Mammary epithelial cell (primary cell): ENCODE results near the gene PTCD2.

Source experiments
- EZH2 ChIP-seq: IDR thresholded peaks from 2 replicates; pipeline ENCODE4 v1.6.1; 2012; ENCODE audit warnings: low read length, inconsistent platforms, borderline replicate concordance
- TF ChIP-seq, protein P1 (sequence below), 2 donors: IDR thresholded peaks in 1 of 2; conservative IDR thresholded peaks in 1 of 2; 2 replicates each; pipeline ENCODE4 v1.5.1; 2011 to 2012; ENCODE audit warnings: inconsistent platforms in 2 of 2, low read length in 2 of 2, mild to moderate bottlenecking in 2 of 2, control low read depth in 1 of 2, low read depth in 1 of 2; ENCODE audit not compliant: insufficient read depth in 1 of 2; ENCODE audit errors: extremely low read depth in 1 of 2

DNA sequence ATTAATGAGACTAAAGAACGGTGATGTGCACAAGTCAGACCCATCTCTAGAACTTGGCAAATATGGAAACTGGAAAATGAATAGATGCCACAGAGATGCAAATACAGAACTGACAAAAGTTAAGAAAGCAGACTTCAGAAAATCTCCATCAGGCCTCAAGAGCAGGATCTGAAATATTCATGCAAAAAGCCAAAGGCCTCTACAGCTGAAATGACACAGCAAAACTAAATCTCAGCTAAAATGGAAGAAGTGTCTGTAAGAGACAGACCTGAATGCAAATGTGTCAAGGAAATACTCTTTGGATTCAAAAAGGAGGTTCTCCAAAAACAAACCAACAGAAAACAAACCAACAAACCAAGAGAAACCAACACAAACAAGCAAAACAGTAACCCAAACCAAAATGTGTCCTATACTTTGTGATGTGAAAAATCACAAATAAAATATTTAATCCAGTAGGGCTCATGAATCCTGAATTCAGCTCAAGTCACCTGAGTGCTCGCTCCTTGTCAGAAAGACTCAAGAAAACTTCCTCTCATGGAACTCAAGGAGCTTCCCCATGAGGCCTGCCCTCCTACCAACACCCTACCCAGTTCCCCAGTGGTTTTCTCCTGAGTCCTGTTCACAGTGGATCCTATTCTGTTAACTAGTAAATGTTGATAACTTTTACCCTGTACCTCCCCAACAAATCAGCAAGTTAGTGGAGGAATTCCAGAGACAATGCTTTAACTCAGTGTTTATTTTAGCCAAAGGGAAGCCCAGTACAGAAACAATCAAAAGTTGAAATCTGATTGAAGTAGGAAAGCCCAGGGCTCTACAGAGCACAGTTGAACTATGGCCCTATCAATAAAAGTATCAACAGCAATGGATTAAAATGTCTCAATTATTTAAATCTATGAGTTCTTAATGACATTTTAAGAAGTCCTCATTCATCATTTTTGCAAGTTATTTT, 14.7 kb upstream of the PTCD2 start:
- TF ChIP-seq, protein P1, sequence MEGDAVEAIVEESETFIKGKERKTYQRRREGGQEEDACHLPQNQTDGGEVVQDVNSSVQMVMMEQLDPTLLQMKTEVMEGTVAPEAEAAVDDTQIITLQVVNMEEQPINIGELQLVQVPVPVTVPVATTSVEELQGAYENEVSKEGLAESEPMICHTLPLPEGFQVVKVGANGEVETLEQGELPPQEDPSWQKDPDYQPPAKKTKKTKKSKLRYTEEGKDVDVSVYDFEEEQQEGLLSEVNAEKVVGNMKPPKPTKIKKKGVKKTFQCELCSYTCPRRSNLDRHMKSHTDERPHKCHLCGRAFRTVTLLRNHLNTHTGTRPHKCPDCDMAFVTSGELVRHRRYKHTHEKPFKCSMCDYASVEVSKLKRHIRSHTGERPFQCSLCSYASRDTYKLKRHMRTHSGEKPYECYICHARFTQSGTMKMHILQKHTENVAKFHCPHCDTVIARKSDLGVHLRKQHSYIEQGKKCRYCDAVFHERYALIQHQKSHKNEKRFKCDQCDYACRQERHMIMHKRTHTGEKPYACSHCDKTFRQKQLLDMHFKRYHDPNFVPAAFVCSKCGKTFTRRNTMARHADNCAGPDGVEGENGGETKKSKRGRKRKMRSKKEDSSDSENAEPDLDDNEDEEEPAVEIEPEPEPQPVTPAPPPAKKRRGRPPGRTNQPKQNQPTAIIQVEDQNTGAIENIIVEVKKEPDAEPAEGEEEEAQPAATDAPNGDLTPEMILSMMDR (conservative IDR thresholded peaks at IDR 0.05 in 1 of 2, IDR thresholded peaks at IDR 0.05 in 1 of 2; ENCODE audit: extremely low read depth in 1 of 2, insufficient read depth in 1 of 2, low read depth in 1 of 2, low read length in 2 of 2) = no peak
- no peak for TF ChIP-seq EZH2
